Epidermal melanocyte (primary cell): ENCODE measurements around the gene PRR35.
"Not testable (repeated sequence)": the region's sequence is repeated elsewhere in the genome, so short reads cannot be mapped to it uniquely, and the experiment has no call there.

ENCODE experiments used
- DNase-seq: peaks from one replicate; pipeline ENCODE4 v3.0.0; 2011; ENCODE audit warnings: low spot score; ENCODE audit not compliant: insufficient read length

PRR35 gene

GRCh38 chr16:592518-593306 lies 32.5 kb downstream of the PRR35 start:
- no peak for DNase-seq

- DNase-seq: no peak
Observed at GRCh38 chr16:593406-593805, 33.2 kb downstream of the PRR35 start.

GRCh38 chr16:593807-594206 lies 33.6 kb downstream of the PRR35 start:
- no peak for DNase-seq

GRCh38 chr16:595094-595528 lies 34.9 kb downstream of the PRR35 start:
- DNase-seq: no peak

GRCh38 chr16:595942-596735 lies 35.9 kb downstream of the PRR35 start:
- DNase-seq: no peak

GRCh38 chr16:596736-597060 lies 36.5 kb downstream of the PRR35 start:
- DNase-seq: no peak

- DNase-seq: not testable (repeated sequence)
Observed at GRCh38 chr16:597655-598054, 37.5 kb downstream of the PRR35 start.

- no peak for DNase-seq
Observed at GRCh38 chr16:598823-599739, 38.9 kb downstream of the PRR35 start.

- DNase-seq: no peak
Observed at GRCh38 chr16:600781-601180, 40.6 kb downstream of the PRR35 start.

GRCh38 chr16:603933-604332 lies 43.7 kb downstream of the PRR35 start:
- DNase-seq: no peak

- DNase-seq: no peak
Observed at GRCh38 chr16:606656-607307, 46.6 kb downstream of the PRR35 start.

GRCh38 chr16:608019-608418 lies 47.8 kb downstream of the PRR35 start:
- DNase-seq: no peak

GRCh38 chr16:609316-609715 lies 49.1 kb downstream of the PRR35 start:
- no peak for DNase-seq

GRCh38 chr16:609984-610383 lies 49.8 kb downstream of the PRR35 start:
- DNase-seq: no peak

- no peak for DNase-seq
Observed at GRCh38 chr16:610513-611381, 50.6 kb downstream of the PRR35 start.

GRCh38 chr16:615122-615521 lies 54.9 kb downstream of the PRR35 start:
- DNase-seq: no peak
